ENCODE results near the gene BATF. TPM values are rescaled to one million over a fixed set of nuclear protein-coding genes. Genes with fewer than 3 reads are reported as not detected.

The BATF gene
- total and polyA plus RNA-seq, 2 of the 8 experiments (the other 6 are each of a cell fraction or from before 2014, with no cell fraction given) = not detected

DNA sequence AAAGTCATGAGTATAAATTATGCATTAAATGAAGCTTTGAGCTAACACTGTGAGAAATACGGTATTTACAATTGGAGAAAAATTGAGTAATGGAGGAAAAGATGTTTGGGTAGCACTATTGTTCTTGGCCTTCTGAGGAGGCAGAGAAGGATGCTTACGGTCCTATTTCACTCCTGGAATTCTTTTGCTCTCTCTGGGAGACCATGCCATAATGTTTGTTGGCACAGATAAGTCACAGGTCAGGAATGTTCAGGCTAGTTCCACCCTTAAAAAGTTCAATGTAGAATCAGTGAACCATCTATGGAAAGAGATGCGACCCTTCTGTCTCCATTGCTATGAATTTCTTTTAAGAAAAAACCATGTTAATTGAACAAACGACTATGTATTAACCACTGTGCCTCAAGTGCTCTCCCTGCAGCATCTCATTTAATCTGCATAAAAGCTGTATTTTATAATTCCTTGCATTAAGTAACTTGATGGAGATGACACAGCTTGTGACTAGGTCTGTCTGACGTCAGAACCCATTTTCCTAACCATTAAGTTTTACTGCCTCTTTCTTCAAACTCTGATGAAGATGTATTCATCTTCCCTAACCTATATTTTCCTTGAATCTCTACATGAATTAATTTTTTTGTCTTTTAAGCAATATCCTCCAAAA is 9.5 kb downstream of the BATF start (continued):
- TF ChIP-seq EP300 (IDR thresholded peaks at IDR 0.05; ENCODE audit: borderline replicate concordance in 1 of 2, low read depth in 2 of 2, low read length in 2 of 2) = no peak
- no peak for TF ChIP-seq SAP30 (IDR thresholded peaks at IDR 0.05; ENCODE audit: insufficient read depth, insufficient replicate concordance, low read length)

Measured in H1 (cell line).